SK-N-SH (cell line): ENCODE data around the gene PSENEN.
"Not testable (repeated sequence)": the region's sequence is repeated elsewhere in the genome, so short reads cannot be mapped to it uniquely, and the experiment has no call there.

Source experiments
- CTCF ChIP-seq: fragments of 200-600 bp; sonication (generic); IDR thresholded peaks from 2 replicates; pipeline ENCODE4 v1.6.1; 2017; ENCODE audit warnings: antibody characterized with exemption, mild to moderate bottlenecking, moderate library complexity
- RFX5 ChIP-seq: IDR thresholded peaks from 2 replicates; pipeline ENCODE4 v1.6.1; 2012; ENCODE audit warnings: mild to moderate bottlenecking, improper control_type of control experiment, low read length
- USF2 ChIP-seq: fragments of 150-350 bp; IDR thresholded peaks from 2 replicates; pipeline ENCODE4 v1.6.1; 2017; ENCODE audit warnings: antibody characterized with exemption, low read length, low read depth, borderline replicate concordance

DNA sequence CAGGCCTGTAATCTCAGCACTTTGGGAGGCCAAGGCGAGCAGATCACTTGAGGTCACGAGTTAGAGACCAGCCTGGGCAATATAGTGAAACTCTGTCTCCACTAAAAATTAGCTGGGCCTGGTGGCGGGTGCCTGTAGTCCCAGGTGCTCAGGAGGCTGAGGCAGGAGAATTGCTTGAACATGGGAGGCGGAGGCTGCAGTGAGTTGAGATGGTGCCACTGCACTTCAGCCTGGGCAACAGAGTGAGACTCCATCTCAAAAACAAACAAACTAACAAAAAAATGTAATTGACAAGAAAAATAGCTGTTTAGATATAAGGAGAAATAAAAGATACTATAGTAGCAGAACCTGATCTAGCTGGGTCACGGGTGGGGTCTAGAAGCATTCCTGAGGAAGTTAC, 26.9 kb downstream of the PSENEN start:
- TF ChIP-seq USF2, CTCF, RFX5: not testable (repeated sequence)
